GM18951 (cell line): ENCODE measurements around the gene TNPO1.
"Not testable (repeated sequence)": the region's sequence is repeated elsewhere in the genome, so short reads cannot be mapped to it uniquely, and the experiment has no call there.

Source experiments
- POLR2A ChIP-seq: IDR thresholded peaks from 4 replicates; pipeline ENCODE4 v1.6.1; 2011; ENCODE audit warnings: mild to moderate bottlenecking; ENCODE audit not compliant: insufficient read length, insufficient read depth; ENCODE audit errors: extremely low read depth
- in situ Hi-C: fragments of 300-500 bp; cut with MboI; formaldehyde crosslinking; loops from one replicate; pipeline ENCODE4 v1.12.0; 2022; ENCODE audit warnings: low sequenced_read_pairs, mixed read lengths, inconsistent platforms; ENCODE audit not compliant: unreplicated experiment

Gene TNPO1

GRCh38 chr5:72816284-72817075, at the start of gene TNPO1:
Gene TNPO1 (plus strand): TSS chr5:72816661. CDS start chr5:72816738, 77 bp downstream.
- peak; percentile 97 for TF ChIP-seq POLR2A
- in situ Hi-C loops, result loop anchor here (25.0 kb wide), 1 partner anchor 454 kb away; no protein-coding TSS in a partner anchor

- in situ Hi-C loops, result no loop called here
- TF ChIP-seq POLR2A, result no peak
Measured at GRCh38 chr5:72767289-72768010, 49.0 kb upstream of the TNPO1 start.

GRCh38 chr5:72770266-72770665, 46.2 kb upstream of the TNPO1 start:
- TF ChIP-seq POLR2A, result no peak
- in situ Hi-C loops, result no loop called here

- in situ Hi-C loops, result no loop called here
- no peak for TF ChIP-seq POLR2A
Measured at GRCh38 chr5:72776684-72777083, 39.8 kb upstream of the TNPO1 start.

GRCh38 chr5:72779520-72779919, 36.9 kb upstream of the TNPO1 start:
- no peak for TF ChIP-seq POLR2A
- in situ Hi-C loops, result no loop called here

- no peak for TF ChIP-seq POLR2A
- in situ Hi-C loops, result no loop called here
Measured at GRCh38 chr5:72783354-72783753, 33.1 kb upstream of the TNPO1 start.

GRCh38 chr5:72784129-72784528, 32.3 kb upstream of the TNPO1 start:
- TF ChIP-seq POLR2A, result no peak
- in situ Hi-C loops, result no loop called here

- in situ Hi-C loops, result no loop called here
- no peak for TF ChIP-seq POLR2A
Measured at GRCh38 chr5:72785801-72786200, 30.7 kb upstream of the TNPO1 start.

GRCh38 chr5:72786676-72787075, 29.8 kb upstream of the TNPO1 start:
- in situ Hi-C loops, result no loop called here
- no peak for TF ChIP-seq POLR2A

- in situ Hi-C loops, result no loop called here
- no peak for TF ChIP-seq POLR2A
Measured at GRCh38 chr5:72788866-72789505, 27.5 kb upstream of the TNPO1 start.

- TF ChIP-seq POLR2A, result no peak
- in situ Hi-C loops, result no loop called here
Measured at GRCh38 chr5:72790186-72790585, 26.3 kb upstream of the TNPO1 start.

GRCh38 chr5:72792662-72793061, 23.8 kb upstream of the TNPO1 start:
- in situ Hi-C loops, result not testable (repeated sequence)

GRCh38 chr5:72796001-72796400, 20.5 kb upstream of the TNPO1 start:
- in situ Hi-C loops, result no loop called here
- TF ChIP-seq POLR2A, result no peak
